Measurements from ENCODE around the gene SRXN1. TPM values are rescaled to one million over a fixed set of nuclear protein-coding genes. Genes with fewer than 3 reads are reported as not detected.
"Not testable (repeated sequence)": the region's sequence is repeated elsewhere in the genome, so short reads cannot be mapped to it uniquely, and the experiment has no call there.

The SRXN1 gene
- total RNA-seq, 1 donor from 2014 or later: 20.8 TPM

DNA sequence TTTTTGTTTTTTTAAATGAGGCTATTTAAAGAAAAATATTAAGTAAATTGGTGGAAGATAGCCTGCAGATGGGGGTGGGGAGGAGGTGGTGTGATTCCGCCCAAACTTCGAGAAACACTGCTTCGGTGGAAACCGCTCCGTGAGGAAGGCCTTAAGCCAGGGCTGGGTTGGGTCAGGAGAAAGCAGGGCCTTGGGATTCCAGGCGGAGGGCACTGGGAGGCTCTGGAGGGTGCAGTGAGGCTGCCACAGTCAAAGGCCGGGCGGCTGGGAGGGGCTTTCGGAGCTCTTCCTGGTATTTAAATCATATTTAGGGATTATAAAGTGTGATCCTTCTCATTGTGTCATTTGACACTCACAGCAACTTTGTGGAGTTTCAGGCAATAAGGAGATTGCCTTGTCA lies 44.8 kb upstream of the SRXN1 start:
- Mint-ChIP-seq H3K4me1 (ENCODE audit: low read depth) (no peaks in the 10 kb centered on the region), H3K9me3 (ENCODE audit: low read depth) (no peaks in the 10 kb centered on the region), H3K27ac (ENCODE audit: unreplicated experiment) (no peak overlapping the region), H3K27me3 (ENCODE audit: low read depth) (peaks cover 57% of the 10 kb centered on the region), H3K36me3 (ENCODE audit: low read depth) (no peaks in the 10 kb centered on the region), H3K4me3 (ENCODE audit: unreplicated experiment) (no peak overlapping the region)
- DNase-seq (ENCODE audit: low spot score): no peak
- TF ChIP-seq, protein P1, sequence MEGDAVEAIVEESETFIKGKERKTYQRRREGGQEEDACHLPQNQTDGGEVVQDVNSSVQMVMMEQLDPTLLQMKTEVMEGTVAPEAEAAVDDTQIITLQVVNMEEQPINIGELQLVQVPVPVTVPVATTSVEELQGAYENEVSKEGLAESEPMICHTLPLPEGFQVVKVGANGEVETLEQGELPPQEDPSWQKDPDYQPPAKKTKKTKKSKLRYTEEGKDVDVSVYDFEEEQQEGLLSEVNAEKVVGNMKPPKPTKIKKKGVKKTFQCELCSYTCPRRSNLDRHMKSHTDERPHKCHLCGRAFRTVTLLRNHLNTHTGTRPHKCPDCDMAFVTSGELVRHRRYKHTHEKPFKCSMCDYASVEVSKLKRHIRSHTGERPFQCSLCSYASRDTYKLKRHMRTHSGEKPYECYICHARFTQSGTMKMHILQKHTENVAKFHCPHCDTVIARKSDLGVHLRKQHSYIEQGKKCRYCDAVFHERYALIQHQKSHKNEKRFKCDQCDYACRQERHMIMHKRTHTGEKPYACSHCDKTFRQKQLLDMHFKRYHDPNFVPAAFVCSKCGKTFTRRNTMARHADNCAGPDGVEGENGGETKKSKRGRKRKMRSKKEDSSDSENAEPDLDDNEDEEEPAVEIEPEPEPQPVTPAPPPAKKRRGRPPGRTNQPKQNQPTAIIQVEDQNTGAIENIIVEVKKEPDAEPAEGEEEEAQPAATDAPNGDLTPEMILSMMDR (IDR thresholded peaks at IDR 0.05): no peak

DNA sequence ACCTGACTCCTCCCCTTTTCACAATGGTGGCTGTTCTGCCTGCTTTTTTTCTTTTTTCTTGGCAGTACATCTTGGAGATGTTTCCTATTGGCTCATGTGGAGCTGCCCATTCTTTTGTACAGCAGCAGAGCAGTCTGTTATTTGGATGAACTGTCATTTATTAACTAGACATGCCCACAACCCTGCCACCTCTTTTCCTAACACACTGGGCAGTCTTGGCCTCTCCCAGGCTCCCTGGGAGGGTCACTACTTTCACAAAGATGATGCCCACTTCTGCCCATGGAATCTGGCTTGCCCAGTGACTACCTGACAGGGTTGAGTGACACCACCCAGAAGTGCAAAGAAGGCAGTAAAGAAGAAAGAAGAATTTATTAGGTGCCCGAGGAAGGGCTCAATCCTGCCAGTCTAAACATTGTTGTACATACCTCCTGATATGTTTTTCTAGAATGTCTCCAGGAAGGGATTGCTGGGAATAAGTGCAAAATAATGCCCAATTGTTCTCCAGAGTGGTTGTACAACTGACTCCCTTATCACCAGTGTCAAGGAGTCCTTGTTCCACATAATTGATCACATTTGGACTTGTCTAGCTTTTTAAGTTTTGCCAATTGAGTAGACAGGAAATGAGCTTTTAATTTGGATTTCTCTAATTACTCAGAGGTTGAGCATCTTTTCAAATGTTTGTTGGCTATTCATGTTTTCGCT lies 42.3 kb upstream of the SRXN1 start:
- peaks cover 62% of the 10 kb centered on the region for H3K27me3 Mint-ChIP-seq (ENCODE audit: low read depth)

DNA sequence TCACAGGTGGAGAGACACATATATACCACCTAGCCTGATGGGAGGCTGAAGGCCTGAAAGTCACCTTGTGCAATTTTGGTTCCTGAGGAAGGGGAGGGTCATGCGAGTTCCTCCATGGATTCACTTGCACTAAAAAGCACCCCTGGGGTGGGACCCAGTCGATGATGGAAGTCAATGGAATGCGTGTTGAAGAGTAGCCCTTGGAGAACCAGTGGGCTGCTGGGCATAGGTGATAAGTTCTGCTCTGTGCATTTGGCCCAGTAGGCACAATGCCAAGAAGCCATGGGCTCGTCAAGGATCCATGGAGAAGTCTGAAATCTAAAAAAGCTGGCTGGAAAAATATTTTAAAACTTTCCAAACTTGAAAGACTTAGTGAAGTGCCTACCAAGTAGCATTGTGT lies 41.5 kb upstream of the SRXN1 start:
- Mint-ChIP-seq H3K4me3 (ENCODE audit: unreplicated experiment) (no peak overlapping the region), H3K36me3 (ENCODE audit: low read depth) (no peaks in the 10 kb centered on the region), H3K4me1 (ENCODE audit: low read depth) (no peaks in the 10 kb centered on the region), H3K9me3 (ENCODE audit: low read depth) (no peaks in the 10 kb centered on the region), H3K27ac (ENCODE audit: unreplicated experiment) (no peak overlapping the region), H3K27me3 (ENCODE audit: low read depth) (peaks cover 57% of the 10 kb centered on the region)
- TF ChIP-seq, protein P1 (IDR thresholded peaks at IDR 0.05): no peak
- no peak for DNase-seq (ENCODE audit: low spot score)

More for the DNA sequence above, 42.3 kb upstream of the SRXN1 start:
- H3K4me1 Mint-ChIP-seq (ENCODE audit: low read depth): no peaks in the 10 kb centered on the region
- TF ChIP-seq, protein P1 (IDR thresholded peaks at IDR 0.05): no peak
- no peaks in the 10 kb centered on the region for H3K36me3 Mint-ChIP-seq (ENCODE audit: low read depth)
- no peak overlapping the region for H3K27ac Mint-ChIP-seq (ENCODE audit: unreplicated experiment)
- no peaks in the 10 kb centered on the region for H3K9me3 Mint-ChIP-seq (ENCODE audit: low read depth)
- DNase-seq (ENCODE audit: low spot score): no peak
- no peak overlapping the region for H3K4me3 Mint-ChIP-seq (ENCODE audit: unreplicated experiment)

DNA sequence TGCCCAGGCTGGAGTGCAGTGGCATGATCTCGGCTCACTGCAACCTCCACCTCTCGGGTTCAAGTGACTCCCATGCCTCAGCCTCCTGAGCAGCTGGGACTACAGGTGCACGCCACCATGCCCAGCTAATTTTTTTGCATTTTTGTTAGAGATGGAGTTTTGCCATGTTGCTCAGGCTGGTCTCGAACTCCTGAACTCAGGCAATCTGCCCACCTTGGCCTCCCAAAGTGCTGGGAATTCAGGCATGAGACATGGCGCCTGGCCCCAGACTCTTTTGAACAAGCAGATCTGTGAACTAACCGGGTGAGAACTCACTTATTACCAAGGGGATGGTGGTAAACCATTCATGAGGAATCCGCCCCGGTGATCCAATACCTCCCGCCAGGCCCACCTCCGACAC lies 40.8 kb upstream of the SRXN1 start:
- H3K27me3 Mint-ChIP-seq (ENCODE audit: low read depth): peaks cover 60% of the 10 kb centered on the region
- H3K4me1 Mint-ChIP-seq (ENCODE audit: low read depth); DNase-seq (ENCODE audit: low spot score); H3K36me3 Mint-ChIP-seq (ENCODE audit: low read depth); H3K27ac Mint-ChIP-seq (ENCODE audit: unreplicated experiment); H3K9me3 Mint-ChIP-seq (ENCODE audit: low read depth); H3K4me3 Mint-ChIP-seq (ENCODE audit: unreplicated experiment): not testable (repeated sequence)

DNA sequence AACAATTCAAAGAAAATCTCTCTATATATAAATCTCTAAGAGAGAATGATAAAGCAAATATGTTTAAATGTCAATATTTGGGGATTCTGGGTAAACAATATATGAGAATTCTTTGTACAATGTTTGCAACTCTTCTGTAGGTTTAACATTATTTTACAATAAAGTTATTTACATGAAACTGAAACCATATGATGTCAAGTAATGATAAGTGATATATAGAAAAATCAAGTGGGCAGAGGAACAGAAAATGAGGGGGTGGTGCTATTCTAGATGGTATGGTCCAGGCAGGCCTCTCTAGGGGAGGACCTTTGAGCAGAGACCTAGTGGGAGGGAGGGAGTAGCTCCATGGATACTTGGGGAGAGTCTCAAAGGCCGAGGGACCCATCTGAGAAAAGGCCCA lies 39.0 kb upstream of the SRXN1 start:
- peaks cover 56% of the 10 kb centered on the region for H3K27me3 Mint-ChIP-seq (ENCODE audit: low read depth)
- TF ChIP-seq, protein P1 (IDR thresholded peaks at IDR 0.05): no peak
- H3K4me3 Mint-ChIP-seq (ENCODE audit: unreplicated experiment): no peak overlapping the region
- no peaks in the 10 kb centered on the region for H3K9me3 Mint-ChIP-seq (ENCODE audit: low read depth)
- no peaks in the 10 kb centered on the region for H3K4me1 Mint-ChIP-seq (ENCODE audit: low read depth)
- H3K27ac Mint-ChIP-seq (ENCODE audit: unreplicated experiment): no peak overlapping the region
- H3K36me3 Mint-ChIP-seq (ENCODE audit: low read depth): no peaks in the 10 kb centered on the region
- DNase-seq (ENCODE audit: low spot score): no peak

DNA sequence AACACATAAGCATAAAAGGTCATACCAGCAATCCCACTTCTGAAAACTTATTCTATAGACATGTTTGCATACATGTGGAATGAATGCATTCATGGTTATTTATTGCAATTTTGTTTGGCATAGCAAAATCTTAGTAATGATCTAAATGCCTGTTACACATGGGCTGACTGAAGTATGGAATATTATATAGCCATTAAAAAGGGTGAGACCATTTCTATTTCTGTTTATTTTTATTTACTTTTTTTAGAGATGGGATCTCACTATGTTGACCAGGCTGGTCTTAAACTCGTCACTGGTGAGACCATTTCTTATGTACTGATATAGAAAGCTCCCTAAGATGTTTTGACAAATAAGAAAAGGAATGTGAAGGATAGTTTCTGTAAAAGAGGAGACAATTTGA lies 36.9 kb upstream of the SRXN1 start:
- Mint-ChIP-seq H3K4me3 (ENCODE audit: unreplicated experiment) (no peak overlapping the region), H3K27ac (ENCODE audit: unreplicated experiment) (no peak overlapping the region), H3K4me1 (ENCODE audit: low read depth) (no peaks in the 10 kb centered on the region), H3K27me3 (ENCODE audit: low read depth) (peaks cover 54% of the 10 kb centered on the region), H3K36me3 (ENCODE audit: low read depth) (no peaks in the 10 kb centered on the region), H3K9me3 (ENCODE audit: low read depth) (no peaks in the 10 kb centered on the region)
- DNase-seq (ENCODE audit: low spot score): no peak
- TF ChIP-seq, protein P1 (IDR thresholded peaks at IDR 0.05): no peak
